ENCODE data around the gene NDST3.

DNA sequence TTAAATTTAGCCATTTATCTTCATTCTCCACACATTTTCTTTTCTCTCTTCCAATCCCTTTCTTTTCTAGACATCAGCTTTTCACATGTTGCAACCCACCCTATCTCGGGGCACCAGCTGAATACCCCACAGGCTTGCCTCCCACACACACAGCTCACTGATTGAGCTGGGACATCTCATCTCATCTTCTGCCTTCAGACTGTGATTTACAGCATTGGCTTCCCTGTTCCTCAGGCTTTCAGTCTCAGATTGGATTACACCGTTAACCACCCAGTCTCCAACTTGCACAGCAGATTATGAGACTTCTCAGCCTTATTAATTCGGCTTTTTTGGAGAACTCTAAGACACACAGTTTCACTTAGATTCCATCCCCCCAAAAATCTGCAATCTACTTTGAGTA, 224.8 kb downstream of the NDST3 start:
- no peak for TF ChIP-seq ESRRG (CRISPR knock-in tag; IDR thresholded peaks at IDR 0.05)
- no peak for TF ChIP-seq ZNF8 (CRISPR knock-in tag; IDR thresholded peaks at IDR 0.05)
- no peak for TF ChIP-seq ZC3H10 (CRISPR knock-in tag; IDR thresholded peaks at IDR 0.05)
- TF ChIP-seq, protein P1, sequence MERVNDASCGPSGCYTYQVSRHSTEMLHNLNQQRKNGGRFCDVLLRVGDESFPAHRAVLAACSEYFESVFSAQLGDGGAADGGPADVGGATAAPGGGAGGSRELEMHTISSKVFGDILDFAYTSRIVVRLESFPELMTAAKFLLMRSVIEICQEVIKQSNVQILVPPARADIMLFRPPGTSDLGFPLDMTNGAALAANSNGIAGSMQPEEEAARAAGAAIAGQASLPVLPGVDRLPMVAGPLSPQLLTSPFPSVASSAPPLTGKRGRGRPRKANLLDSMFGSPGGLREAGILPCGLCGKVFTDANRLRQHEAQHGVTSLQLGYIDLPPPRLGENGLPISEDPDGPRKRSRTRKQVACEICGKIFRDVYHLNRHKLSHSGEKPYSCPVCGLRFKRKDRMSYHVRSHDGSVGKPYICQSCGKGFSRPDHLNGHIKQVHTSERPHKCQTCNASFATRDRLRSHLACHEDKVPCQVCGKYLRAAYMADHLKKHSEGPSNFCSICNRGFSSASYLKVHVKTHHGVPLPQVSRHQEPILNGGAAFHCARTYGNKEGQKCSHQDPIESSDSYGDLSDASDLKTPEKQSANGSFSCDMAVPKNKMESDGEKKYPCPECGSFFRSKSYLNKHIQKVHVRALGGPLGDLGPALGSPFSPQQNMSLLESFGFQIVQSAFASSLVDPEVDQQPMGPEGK (CRISPR knock-in tag; IDR thresholded peaks at IDR 0.05; ENCODE audit: borderline replicate concordance) = no peak
- no peak for TF ChIP-seq ZNF565 (CRISPR knock-in tag; conservative IDR thresholded peaks at IDR 0.05; ENCODE audit: low read depth)
- TF ChIP-seq CREB5 (CRISPR knock-in tag; IDR thresholded peaks at IDR 0.05; ENCODE audit: low read depth) = no peak
- no peak for TF ChIP-seq OSR1 (CRISPR knock-in tag; IDR thresholded peaks at IDR 0.05)
